H1 (cell line): ENCODE data around the gene LYPD6B. TPM values are rescaled to one million over a fixed set of nuclear protein-coding genes. Genes with fewer than 3 reads are reported as not detected.

Experiments
- CTCF ChIA-PET: fragments of 300-600 bp; sonication (Branson Sonifier 250); formaldehyde crosslinking; loops from one replicate; lab custom pipeline; 2021; ENCODE audit not compliant: partially characterized antibody; lab: Charles Lee
- POLR2A ChIA-PET: fragments of 300-600 bp; sonication (Branson Sonifier 250); formaldehyde crosslinking; loops from one replicate; lab custom pipeline; 2021; ENCODE audit warnings: inconsistent platforms; ENCODE audit not compliant: partially characterized antibody; lab: Charles Lee
- DNase-seq, 2 experiments: peaks; one replicate each; pipeline versions ENCODE4 v3.0.0 to v3.0.0-alpha.2; 2010 to 2022; ENCODE audit warnings: low spot score in 2 of 2, low read depth in 1 of 2, mixed read lengths in 1 of 2
- FAIRE-seq: peaks from 2 replicates; lab custom pipeline; 2011; peaks lifted over from hg19 to GRCh38; lab: Jason Lieb, UNC
- H2AFZ ChIP-seq: 2 replicates; pipeline ENCODE4 v1.8.1; 2012; ENCODE audit warnings: low read length, inconsistent platforms
- H2AK5ac ChIP-seq: 2 replicates; pipeline ENCODE4 v1.6.1; 2013; ENCODE audit warnings: low read depth, low read length
- H2BK120ac ChIP-seq: replicated peaks from 2 replicates; pipeline ENCODE3; 2013; ENCODE audit warnings: low read depth, low read length, inconsistent platforms
- H2BK12ac ChIP-seq: 2 replicates; pipeline ENCODE4 v1.6.1; 2013; ENCODE audit warnings: low read depth, low read length
- H2BK15ac ChIP-seq: 2 replicates; pipeline ENCODE4 v1.6.1; 2013; ENCODE audit warnings: low read length
- H2BK20ac ChIP-seq: 2 replicates; pipeline ENCODE4 v1.6.1; 2013; ENCODE audit warnings: low read length
- H2BK5ac ChIP-seq: 2 replicates; pipeline ENCODE4 v1.6.1; 2013; ENCODE audit warnings: low read depth, low read length
- H3K14ac ChIP-seq: 2 replicates; pipeline ENCODE4 v1.6.1; 2013; ENCODE audit warnings: inconsistent platforms; ENCODE audit not compliant: insufficient read length
- H3K18ac ChIP-seq: 2 replicates; pipeline ENCODE4 v1.6.1; 2013; ENCODE audit warnings: low read length; ENCODE audit errors: extremely low read depth
- H3K23ac ChIP-seq: 2 replicates; pipeline ENCODE4 v1.6.1; 2013; ENCODE audit warnings: inconsistent platforms; ENCODE audit not compliant: insufficient read length
- H3K23me2 ChIP-seq: 2 replicates; pipeline ENCODE4 v1.6.1; 2013; ENCODE audit warnings: low read depth, low read length
- H3K27ac ChIP-seq: 2 replicates; pipeline ENCODE4 v1.6.1; 2011; ENCODE audit warnings: low read depth, low read length, inconsistent platforms
- H3K27me3 ChIP-seq, 4 experiments: replicated peaks in 1 of 4; 1 replicate in 1 of 4; 2 replicates in 3 of 4; pipeline versions ENCODE4 v1.6.1 to v1.8.1; 2011 to 2013; ENCODE audit warnings: low read length in 3 of 4, mild to moderate bottlenecking in 3 of 4, inconsistent platforms in 2 of 4, mixed read lengths in 2 of 4, moderate library complexity in 1 of 4; ENCODE audit not compliant: control insufficient read depth in 3 of 4, insufficient read depth in 3 of 4; ENCODE audit errors: extremely low read depth in 1 of 4
- H3K36me3 ChIP-seq, 4 experiments: 2 replicates each; pipeline versions ENCODE4 v1.6.1 to v1.8.1; 2011 to 2013; ENCODE audit warnings: mild to moderate bottlenecking in 4 of 4, low read length in 3 of 4, moderate library complexity in 2 of 4, control low read depth in 1 of 4, inconsistent platforms in 1 of 4; ENCODE audit not compliant: insufficient read depth in 4 of 4, control insufficient read depth in 2 of 4
- H3K4ac ChIP-seq: replicated peaks from 2 replicates; pipeline ENCODE3; 2013; ENCODE audit warnings: low read length, low read depth, mixed read lengths, inconsistent platforms; ENCODE audit not compliant: insufficient read length
- H3K4me1 ChIP-seq, 4 experiments: replicated peaks in 1 of 4; 1 replicate in 1 of 4; 2 replicates in 3 of 4; pipeline versions ENCODE4 v1.6.1 to v1.8.1; 2011 to 2013; ENCODE audit warnings: low read length in 3 of 4, inconsistent platforms in 2 of 4, mixed read lengths in 1 of 4; ENCODE audit not compliant: insufficient read depth in 4 of 4, control insufficient read depth in 3 of 4
- H3K4me2 ChIP-seq, 2 experiments: 2 replicates each; pipeline versions ENCODE4 v1.6.1 to v1.8.1; 2011 to 2013; ENCODE audit warnings: low read depth in 2 of 2, low read length in 2 of 2, control low read depth in 1 of 2, inconsistent platforms in 1 of 2, mild to moderate bottlenecking in 1 of 2; ENCODE audit not compliant: insufficient read depth in 1 of 2
- H3K4me3 ChIP-seq, 4 experiments: fragments of 200-600, 300-600 bp in 1 of 4; sonication (generic), shearing (Covaris generic), sonication (Bioruptor Twin) in 1 of 4; 2 replicates each; pipeline versions ENCODE4 v1.5.1 to v1.8.1; 2011 to 2016; ENCODE audit warnings: low read length in 4 of 4, low read depth in 3 of 4, control low read depth in 2 of 4, inconsistent platforms in 2 of 4, mild to moderate bottlenecking in 2 of 4, mixed read lengths in 1 of 4, moderate library complexity in 1 of 4; ENCODE audit not compliant: insufficient read depth in 2 of 4; ENCODE audit errors: extremely low read depth in 1 of 4
- H3K56ac ChIP-seq: replicated peaks from 2 replicates; pipeline ENCODE3; 2013; ENCODE audit warnings: low read depth, mild to moderate bottlenecking, mixed read lengths, low read length, inconsistent platforms; ENCODE audit not compliant: insufficient read length
- H3K79me1 ChIP-seq: 2 replicates; pipeline ENCODE4 v1.6.1; 2013; ENCODE audit warnings: low read depth, low read length, control low read depth
- H3K79me2 ChIP-seq, 2 experiments: 2 replicates each; pipeline versions ENCODE4 v1.6.1 to v1.8.1; 2012 to 2013; ENCODE audit warnings: low read length in 2 of 2, mild to moderate bottlenecking in 2 of 2, inconsistent platforms in 1 of 2; ENCODE audit not compliant: insufficient read depth in 2 of 2, control insufficient read depth in 1 of 2
- H3K9ac ChIP-seq, 4 experiments: replicated peaks in 1 of 4; 1 replicate in 1 of 4; 2 replicates in 3 of 4; pipeline versions ENCODE4 v1.6.1 to v1.8.1; 2011 to 2013; ENCODE audit warnings: low read depth in 3 of 4, low read length in 3 of 4, control low read depth in 2 of 4, mild to moderate bottlenecking in 2 of 4, moderate library complexity in 2 of 4, inconsistent platforms in 1 of 4; ENCODE audit errors: extremely low read depth in 1 of 4
- H3K9me3 ChIP-seq, 2 experiments: 2 replicates each; pipeline versions ENCODE4 v1.6.1 to v1.8.1; 2012 to 2013; ENCODE audit warnings: mild to moderate bottlenecking in 2 of 2, moderate library complexity in 2 of 2, control low read depth in 1 of 2, inconsistent platforms in 1 of 2, low read depth in 1 of 2, low read length in 1 of 2, mixed read lengths in 1 of 2; ENCODE audit not compliant: insufficient read depth in 2 of 2
- H4K20me1 ChIP-seq, 2 experiments: replicated peaks in 1 of 2; 2 replicates each; pipeline versions ENCODE3 to v1.8.1; 2011 to 2013; ENCODE audit warnings: inconsistent platforms in 2 of 2, low read length in 2 of 2, mild to moderate bottlenecking in 1 of 2; ENCODE audit not compliant: insufficient read depth in 2 of 2, control insufficient read depth in 1 of 2
- H4K5ac ChIP-seq: 2 replicates; pipeline ENCODE4 v1.6.1; 2013; ENCODE audit warnings: low read length, low read depth, mixed read lengths, inconsistent platforms; ENCODE audit not compliant: insufficient read length
- H4K8ac ChIP-seq: 2 replicates; pipeline ENCODE4 v1.8.0; 2013; ENCODE audit warnings: mild to moderate bottlenecking, moderate library complexity, low read length, inconsistent platforms; ENCODE audit not compliant: insufficient read depth; ENCODE audit errors: extremely low read depth
- H4K91ac ChIP-seq: replicated peaks from 2 replicates; pipeline ENCODE3; 2013; ENCODE audit warnings: low read length, mixed read lengths, inconsistent platforms; ENCODE audit not compliant: insufficient read length
- JUN ChIP-seq: IDR thresholded peaks from 2 replicates; pipeline ENCODE4 v1.6.1; 2011; ENCODE audit warnings: low read depth, mild to moderate bottlenecking, improper control_type of control experiment, low read length
- MAFK ChIP-seq: IDR thresholded peaks from 2 replicates; pipeline ENCODE4 v1.6.1; 2012; ENCODE audit warnings: low read depth, mild to moderate bottlenecking, improper control_type of control experiment, low read length
- PHF8 ChIP-seq: fragments of 200-600 bp; sonication (generic); conservative IDR thresholded peaks from 2 replicates; pipeline ENCODE4 v1.7.1; 2012; ENCODE audit warnings: low read depth, mild to moderate bottlenecking, inconsistent platforms, low read length, moderate library complexity
- RAD21 ChIP-seq, 2 experiments: IDR thresholded peaks in 1 of 2; conservative IDR thresholded peaks in 1 of 2; 2 replicates each; pipeline ENCODE4 v1.6.1; 2011; ENCODE audit warnings: low read depth in 2 of 2, low read length in 2 of 2, improper control_type of control experiment in 1 of 2, inconsistent platforms in 1 of 2, mild to moderate bottlenecking in 1 of 2, moderate library complexity in 1 of 2
- RFX5 ChIP-seq: IDR thresholded peaks from 2 replicates; pipeline ENCODE4 v1.6.1; 2011; ENCODE audit warnings: low read depth, low read length, improper control_type of control experiment, borderline replicate concordance
- SP2 ChIP-seq: IDR thresholded peaks from 2 replicates; pipeline ENCODE4 v1.6.1; 2012; ENCODE audit warnings: mild to moderate bottlenecking, low read length, inconsistent platforms
- TEAD4 ChIP-seq: IDR thresholded peaks from 2 replicates; pipeline ENCODE4 v1.6.1; 2012; ENCODE audit warnings: low read depth, low read length, inconsistent platforms, mixed read lengths
- WGBS, 2 experiments: shearing (Covaris generic) in 1 of 2; methylation state at CpG; one replicate each; pipeline versions ENCODE4 v1.1.6 to v1.1.7; 2013 to 2015; ENCODE audit warnings: low lambda C conversion rate in 2 of 2, mixed read lengths in 2 of 2, inconsistent platforms in 1 of 2, low coverage in 1 of 2, missing lambda C conversion rate in 1 of 2; ENCODE audit not compliant: insufficient replicate concordance in 2 of 2, insufficient coverage in 1 of 2, insufficient read length in 1 of 2; ENCODE audit errors: extremely low coverage in 1 of 2, missing lambda C conversion rate in 1 of 2; 5-methylcytosine and 5-hydroxymethylcytosine counted together
- polyA plus RNA-seq, 7 experiments: library from polyadenylated mRNA; depleted of rRNA in 3 of 7; stranded (reverse) in 5 of 7; unstranded in 2 of 7; fragments of >200 nt in 5 of 7; fragments of 200-250 nt in 2 of 7; gene quantifications; 1 replicate in 5 of 7; 2 replicates in 1 of 7; 4 replicates in 1 of 7; pipeline versions ENCODE4 v1.2.1 to v1.2.3, GENCODE V29; 2011 to 2013; ENCODE audit warnings: missing spikeins in 2 of 7, mixed read lengths in 2 of 7
- total RNA-seq: library from RNA; stranded (reverse); fragmentation: NEBNext Ultra II Directional; extraction: Animal tissue kit (Norgen Biotek cat#: 25700); gene quantifications from 2 replicates; pipeline ENCODE4 v1.2.1, GENCODE V29; 2021

Gene LYPD6B
- total and polyA plus RNA-seq, 2 of the 8 experiments (the other 6 are each of a cell fraction or from before 2014, with no cell fraction given) = 2.2 to 3.5 TPM

DNA sequence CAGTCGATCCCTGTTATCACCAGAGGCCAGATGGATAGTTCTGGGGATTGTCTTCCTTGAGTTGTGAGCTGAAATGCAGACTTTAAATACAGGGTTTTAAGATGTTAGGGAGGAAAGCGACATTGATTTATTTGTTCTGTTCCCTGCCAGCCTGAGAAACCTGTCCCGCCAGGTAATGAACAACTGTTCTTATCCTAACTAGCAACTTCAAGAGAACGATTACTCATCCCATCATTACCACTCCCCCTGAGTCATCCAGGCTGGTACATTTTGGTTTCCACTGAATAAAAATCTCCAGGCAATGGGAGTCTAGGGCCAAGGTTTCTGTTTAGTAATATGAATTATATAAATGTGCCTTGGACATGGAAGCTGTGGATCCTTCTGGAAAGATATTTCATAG is 131.2 kb downstream of the LYPD6B start:
- Histone ChIP-seq H2BK5ac (no peak overlapping the region), H3K4ac (no peak overlapping the region), H3K79me2 (no peaks in the 10 kb centered on the region), H2BK12ac (no peak overlapping the region), H3K79me1 (no peaks in the 10 kb centered on the region), H4K8ac (no peak overlapping the region), H2BK120ac (no peak overlapping the region), H3K18ac (no peak overlapping the region), H3K4me2 (no peak overlapping the region), H3K56ac (no peak overlapping the region), H4K20me1 (no peaks in the 10 kb centered on the region), H4K91ac (no peak overlapping the region), H3K4me1 (peaks cover 0 to 4% (median 1%) of the 10 kb centered on the region in 4 experiments; a peak in 2 of 7 replicates), H3K27me3 (no peaks in the 10 kb centered on the region), H3K9ac (no peak overlapping the region), H2BK15ac (no peak overlapping the region), H2AK5ac (no peak overlapping the region), H3K27ac (no peak overlapping the region), H3K23ac (no peak overlapping the region), H3K4me3 (no peak overlapping the region), H3K9me3 (no peaks in the 10 kb centered on the region), H2BK20ac (no peak overlapping the region), H3K23me2 (no peaks in the 10 kb centered on the region), H2AFZ (no peak overlapping the region), H3K36me3 (no peaks in the 10 kb centered on the region), H3K14ac (no peak overlapping the region), H4K5ac (no peak overlapping the region)
- ChIA-PET CTCF (interaction anchor here (1.6 kb wide), 1 partner anchor 35 kb away, joined by 3 read pairs; no protein-coding TSS in a partner anchor), POLR2A (no interaction called here)
- 79% methylated on average over 4 of the region's 4 CpGs; no CpG with 5 or more reads in 1 of the 2 experiments for WGBS, 2 experiments
- TF ChIP-seq PHF8 (no peak), RFX5 (no peak), SP2 (no peak), TEAD4 (no peak), JUN (no peak), RAD21 (IDR thresholded peaks at IDR 0.05 in 1 of 2, conservative IDR thresholded peaks at IDR 0.05 in 1 of 2; ENCODE audit: low read depth in 2 of 2, low read length in 2 of 2) (no peak), MAFK (no peak)
- FAIRE-seq = no peak
- no peak for DNase-seq
